ENCODE data around the gene SYNPR.

DNA sequence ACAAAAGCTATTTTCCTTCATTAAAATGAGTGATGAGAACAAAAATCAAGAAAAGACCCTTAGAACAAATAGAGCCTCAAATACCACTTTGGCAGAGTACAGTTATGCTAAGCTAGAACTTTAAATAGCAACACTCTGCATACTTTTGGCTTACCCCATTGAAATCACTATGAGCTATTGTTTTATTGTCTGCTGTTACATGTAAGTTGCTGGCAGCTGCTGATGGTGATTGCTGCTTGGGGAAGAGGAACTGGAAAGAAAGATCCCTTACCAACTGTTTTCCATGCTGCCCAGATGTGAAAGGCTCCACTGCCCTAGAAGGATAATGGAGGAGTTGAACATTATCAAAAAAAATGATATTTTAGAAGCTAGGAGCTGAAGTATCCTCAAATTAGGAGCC is 135.4 kb downstream of the SYNPR start:
- TF ChIP-seq, protein P1, sequence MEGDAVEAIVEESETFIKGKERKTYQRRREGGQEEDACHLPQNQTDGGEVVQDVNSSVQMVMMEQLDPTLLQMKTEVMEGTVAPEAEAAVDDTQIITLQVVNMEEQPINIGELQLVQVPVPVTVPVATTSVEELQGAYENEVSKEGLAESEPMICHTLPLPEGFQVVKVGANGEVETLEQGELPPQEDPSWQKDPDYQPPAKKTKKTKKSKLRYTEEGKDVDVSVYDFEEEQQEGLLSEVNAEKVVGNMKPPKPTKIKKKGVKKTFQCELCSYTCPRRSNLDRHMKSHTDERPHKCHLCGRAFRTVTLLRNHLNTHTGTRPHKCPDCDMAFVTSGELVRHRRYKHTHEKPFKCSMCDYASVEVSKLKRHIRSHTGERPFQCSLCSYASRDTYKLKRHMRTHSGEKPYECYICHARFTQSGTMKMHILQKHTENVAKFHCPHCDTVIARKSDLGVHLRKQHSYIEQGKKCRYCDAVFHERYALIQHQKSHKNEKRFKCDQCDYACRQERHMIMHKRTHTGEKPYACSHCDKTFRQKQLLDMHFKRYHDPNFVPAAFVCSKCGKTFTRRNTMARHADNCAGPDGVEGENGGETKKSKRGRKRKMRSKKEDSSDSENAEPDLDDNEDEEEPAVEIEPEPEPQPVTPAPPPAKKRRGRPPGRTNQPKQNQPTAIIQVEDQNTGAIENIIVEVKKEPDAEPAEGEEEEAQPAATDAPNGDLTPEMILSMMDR (IDR thresholded peaks at IDR 0.05; ENCODE audit: insufficient read depth, low read depth, low read length), result no peak
- no peak for TF ChIP-seq EZH2 (IDR thresholded peaks at IDR 0.05; ENCODE audit: insufficient read depth, low read length)
